SU-DHL-6 (cell line): ENCODE data around the gene SLC35C1.

Source experiments
- H2AFZ ChIP-seq: fragments of 200-600 bp; sonication (generic); 2 replicates; pipeline ENCODE4 v1.6.1; 2014; ENCODE audit warnings: low read depth, mild to moderate bottlenecking, moderate library complexity, mixed read lengths, antibody characterized with exemption, low read length; ENCODE audit not compliant: severe bottlenecking
- H3F3A ChIP-seq: fragments of 200-600 bp; shearing (Covaris generic); 2 replicates; pipeline ENCODE4 v1.6.0; 2016; ENCODE audit warnings: antibody characterized with exemption, mild to moderate bottlenecking; ENCODE audit not compliant: insufficient read depth
- H3K27ac ChIP-seq: fragments of 200-600 bp; sonication (generic); 2 replicates; pipeline ENCODE4 v1.5.1; 2016; ENCODE audit warnings: low read depth, mild to moderate bottlenecking, low read length, moderate library complexity, mixed read lengths
- H3K27me3 ChIP-seq: fragments of 200-600 bp; sonication (generic), shearing (Covaris generic); 2 replicates; pipeline ENCODE4 v1.6.0; 2014; ENCODE audit warnings: mild to moderate bottlenecking, low read length
- H3K36me3 ChIP-seq: fragments of 200-600 bp; sonication (generic); 2 replicates; pipeline ENCODE4 v1.6.1; 2014; ENCODE audit warnings: mild to moderate bottlenecking, low read length, mixed read lengths
- H3K4me2 ChIP-seq: fragments of 300-600, 200-600 bp; shearing (Covaris generic), sonication (generic); 2 replicates; pipeline ENCODE4 v1.6.0; 2014; ENCODE audit warnings: low read length, low read depth, mild to moderate bottlenecking; ENCODE audit not compliant: poor library complexity, severe bottlenecking
- H3K4me3 ChIP-seq: fragments of 200-600 bp; sonication (generic); 2 replicates; pipeline ENCODE4 v1.5.1; 2014; ENCODE audit warnings: antibody characterized with exemption, low read length, mild to moderate bottlenecking, mixed read lengths; ENCODE audit not compliant: insufficient read depth, poor library complexity, severe bottlenecking
- H3K79me2 ChIP-seq: fragments of 200-600 bp; sonication (generic); 2 replicates; pipeline ENCODE4 v1.6.1; 2014; ENCODE audit warnings: mild to moderate bottlenecking, low read length, moderate library complexity; ENCODE audit not compliant: insufficient read depth
- H3K9ac ChIP-seq: fragments of 200-600 bp; sonication (generic); 2 replicates; pipeline ENCODE4 v1.7.0; 2014; ENCODE audit warnings: mild to moderate bottlenecking, low read length
- H3K9me2 ChIP-seq: fragments of 200-600 bp; sonication (generic); replicated peaks from 2 replicates; pipeline ENCODE4 v1.6.1; 2014; ENCODE audit warnings: low read length; ENCODE audit not compliant: insufficient read depth
- H3K9me3 ChIP-seq: fragments of 200-600 bp; sonication (generic); 2 replicates; pipeline ENCODE4 v1.6.1; 2014; ENCODE audit warnings: low read length, mixed read lengths; ENCODE audit not compliant: insufficient read depth
- H4K20me1 ChIP-seq: fragments of 200-600 bp; sonication (generic); 2 replicates; pipeline ENCODE4 v1.6.1; 2014; ENCODE audit warnings: low read depth, mild to moderate bottlenecking, antibody characterized with exemption, low read length, moderate library complexity, mixed read lengths
- CTCF ChIP-seq: fragments of 200-600 bp; sonication (generic); IDR thresholded peaks from one replicate; pipeline ENCODE4 v1.5.1; 2017; ENCODE audit warnings: antibody characterized with exemption, mild to moderate bottlenecking, low read length, moderate library complexity; ENCODE audit not compliant: insufficient read depth, poor library complexity, severe bottlenecking
- EZH2phosphoT487 ChIP-seq: fragments of 200-600 bp; sonication (generic), shearing (Covaris generic); conservative IDR thresholded peaks from 2 replicates; pipeline ENCODE4 v1.6.1; 2018; ENCODE audit warnings: mild to moderate bottlenecking, antibody characterized with exemption, low read length, moderate library complexity, mixed read lengths

Gene SLC35C1

GRCh38 chr11:45772449-45772774 is 32.5 kb upstream of the SLC35C1 start:
- Histone ChIP-seq H3K9me2 (no peaks in the 10 kb centered on the region), H3K4me2 (peak overlapping the region; percentile 68), H3K9me3 (no peaks in the 10 kb centered on the region), H3K27ac (no peak overlapping the region), H3K36me3 (no peaks in the 10 kb centered on the region), H3K27me3 (no peaks in the 10 kb centered on the region), H3K4me3 (no peak overlapping the region), H2AFZ (no peak overlapping the region), H3F3A (no peaks in the 10 kb centered on the region), H3K9ac (no peak overlapping the region), H3K79me2 (no peaks in the 10 kb centered on the region), H4K20me1 (no peaks in the 10 kb centered on the region)
- TF ChIP-seq EZH2phosphoT487 (no peak), CTCF (no peak)

GRCh38 chr11:45772986-45773785 is 31.8 kb upstream of the SLC35C1 start:
- no peaks in the 10 kb centered on the region for H4K20me1 ChIP-seq
- no peaks in the 10 kb centered on the region for H3K79me2 ChIP-seq
- H2AFZ ChIP-seq = no peak overlapping the region
- no peak overlapping the region for H3K4me2 ChIP-seq
- H3K27me3 ChIP-seq = no peaks in the 10 kb centered on the region
- no peaks in the 10 kb centered on the region for H3K9me3 ChIP-seq
- no peak overlapping the region for H3K9ac ChIP-seq
- TF ChIP-seq EZH2phosphoT487 (no peak), CTCF (no peak)
- no peak overlapping the region for H3K4me3 ChIP-seq
- no peaks in the 10 kb centered on the region for H3K36me3 ChIP-seq
- H3K9me2 ChIP-seq = no peaks in the 10 kb centered on the region
- H3F3A ChIP-seq = no peaks in the 10 kb centered on the region
- no peak overlapping the region for H3K27ac ChIP-seq

- Histone ChIP-seq H3K27ac (no peak overlapping the region), H3K9ac (no peak overlapping the region), H4K20me1 (no peaks in the 10 kb centered on the region), H2AFZ (no peak overlapping the region), H3F3A (no peaks in the 10 kb centered on the region), H3K36me3 (no peaks in the 10 kb centered on the region), H3K9me3 (no peaks in the 10 kb centered on the region), H3K79me2 (no peaks in the 10 kb centered on the region), H3K4me3 (no peak overlapping the region), H3K4me2 (no peak overlapping the region), H3K27me3 (no peaks in the 10 kb centered on the region), H3K9me2 (no peaks in the 10 kb centered on the region)
- TF ChIP-seq CTCF (no peak), EZH2phosphoT487 (no peak)
Measured at GRCh38 chr11:45773786-45774655, 30.9 kb upstream of the SLC35C1 start.
